HG03469 (cell line): ENCODE measurements around the gene PI4KA.

Source experiments
- ATAC-seq: cut with Tn5 transposase; IDR thresholded peaks from one replicate; pipeline ENCODE4 v1.9.1; 2021; ENCODE audit warnings: mild to moderate bottlenecking, moderate library complexity, moderate number of reproducible peaks; ENCODE audit not compliant: unreplicated experiment

The PI4KA gene

GRCh38 chr22:20819471-20819870 lies 39.1 kb downstream of the PI4KA start:
- ATAC-seq: no peak

GRCh38 chr22:20818471-20818870 lies 40.1 kb downstream of the PI4KA start:
- ATAC-seq: no peak

GRCh38 chr22:20816559-20816958 lies 42.1 kb downstream of the PI4KA start:
- ATAC-seq: no peak

GRCh38 chr22:20815477-20816050 lies 43.0 kb downstream of the PI4KA start:
- ATAC-seq: no peak

GRCh38 chr22:20814221-20814808 lies 44.3 kb downstream of the PI4KA start:
- ATAC-seq: no peak

- no peak for ATAC-seq
Measured at GRCh38 chr22:20813056-20813455, 45.6 kb downstream of the PI4KA start.

- ATAC-seq: no peak
Measured at GRCh38 chr22:20811971-20812660, 46.5 kb downstream of the PI4KA start.

- ATAC-seq: no peak
Measured at GRCh38 chr22:20811171-20811570, 47.4 kb downstream of the PI4KA start.

GRCh38 chr22:20810645-20811044 lies 48.0 kb downstream of the PI4KA start:
- ATAC-seq: no peak

- ATAC-seq: no peak
Measured at GRCh38 chr22:20809538-20810185, 48.9 kb downstream of the PI4KA start.

GRCh38 chr22:20808844-20809243 lies 49.8 kb downstream of the PI4KA start:
- no peak for ATAC-seq

GRCh38 chr22:20807315-20807752 lies 51.3 kb downstream of the PI4KA start:
- no peak for ATAC-seq

GRCh38 chr22:20805972-20806471 lies 52.6 kb downstream of the PI4KA start:
- no peak for ATAC-seq

- ATAC-seq: no peak
Measured at GRCh38 chr22:20804650-20805049, 54.0 kb downstream of the PI4KA start.

- no peak for ATAC-seq
Measured at GRCh38 chr22:20803696-20804324, 54.8 kb downstream of the PI4KA start.

- ATAC-seq: no peak
Measured at GRCh38 chr22:20802922-20803553, 55.6 kb downstream of the PI4KA start.

GRCh38 chr22:20802452-20802851 lies 56.2 kb downstream of the PI4KA start:
- no peak for ATAC-seq

- no peak for ATAC-seq
Measured at GRCh38 chr22:20799449-20799848, 59.2 kb downstream of the PI4KA start.

GRCh38 chr22:20798974-20799373 lies 59.6 kb downstream of the PI4KA start:
- no peak for ATAC-seq

- no peak for ATAC-seq
Measured at GRCh38 chr22:20798218-20798617, 60.4 kb downstream of the PI4KA start.

GRCh38 chr22:20796731-20797130 lies 61.9 kb downstream of the PI4KA start:
- no peak for ATAC-seq
